ENCODE results near the gene BPGM.
A peak's percentile ranks its signal among the peaks of the same experiment; 100 is the strongest.
"Not testable (repeated sequence)": the region's sequence is repeated elsewhere in the genome, so short reads cannot be mapped to it uniquely, and the experiment has no call there.

The BPGM gene

DNA sequence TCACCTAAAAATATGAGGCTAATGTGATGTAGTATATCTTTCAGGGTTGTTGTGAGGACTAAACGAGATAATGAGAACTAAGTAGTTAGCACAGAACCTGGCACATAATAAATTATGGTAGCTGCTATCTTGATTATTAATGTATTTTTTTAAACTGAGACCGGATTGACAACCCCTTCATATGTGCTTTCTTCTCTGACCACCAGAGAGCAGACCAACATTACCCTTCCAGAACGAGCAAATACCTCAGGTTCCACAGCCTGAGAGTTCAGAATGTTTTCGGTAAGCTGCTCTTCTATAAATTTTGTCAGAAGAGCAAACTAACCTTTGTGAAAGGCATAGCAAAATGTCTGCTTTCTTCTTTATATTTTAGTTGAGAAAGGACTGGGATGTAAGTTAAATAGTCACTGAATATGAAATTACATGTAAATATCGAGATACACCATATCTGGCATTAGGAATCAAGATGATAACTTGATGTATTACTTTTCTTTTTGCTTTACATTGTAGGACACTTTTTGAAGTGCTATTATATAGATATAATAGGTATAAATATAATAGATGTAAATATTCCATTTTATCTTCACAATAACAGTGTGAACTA lies 13.6 kb upstream of the BPGM start:
- peak; percentile 40 for DNase-seq

- DNase-seq = peak; percentile 89
Observed at GRCh38 chr7:134636008-134636449, 10.6 kb upstream of the BPGM start.

DNA sequence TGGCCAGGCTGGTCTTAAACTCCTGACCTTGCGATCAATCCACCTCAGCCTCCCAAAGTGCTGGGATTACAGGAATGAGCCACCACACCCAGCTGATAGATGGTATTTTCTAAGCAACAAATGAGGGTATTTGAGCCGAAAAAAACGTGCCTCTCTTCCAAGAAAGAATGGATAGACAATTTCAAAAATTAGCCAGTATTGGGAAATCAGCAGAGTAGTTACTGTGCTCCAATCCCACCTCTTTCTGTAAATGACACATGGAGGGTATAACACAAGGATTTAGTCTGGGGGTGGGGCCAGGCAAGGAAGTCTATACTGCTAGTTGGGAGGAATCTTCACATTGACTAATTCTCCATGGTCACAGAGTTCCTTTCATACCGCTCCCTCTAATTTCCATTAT lies 9.2 kb upstream of the BPGM start:
- no peak for DNase-seq

DNA sequence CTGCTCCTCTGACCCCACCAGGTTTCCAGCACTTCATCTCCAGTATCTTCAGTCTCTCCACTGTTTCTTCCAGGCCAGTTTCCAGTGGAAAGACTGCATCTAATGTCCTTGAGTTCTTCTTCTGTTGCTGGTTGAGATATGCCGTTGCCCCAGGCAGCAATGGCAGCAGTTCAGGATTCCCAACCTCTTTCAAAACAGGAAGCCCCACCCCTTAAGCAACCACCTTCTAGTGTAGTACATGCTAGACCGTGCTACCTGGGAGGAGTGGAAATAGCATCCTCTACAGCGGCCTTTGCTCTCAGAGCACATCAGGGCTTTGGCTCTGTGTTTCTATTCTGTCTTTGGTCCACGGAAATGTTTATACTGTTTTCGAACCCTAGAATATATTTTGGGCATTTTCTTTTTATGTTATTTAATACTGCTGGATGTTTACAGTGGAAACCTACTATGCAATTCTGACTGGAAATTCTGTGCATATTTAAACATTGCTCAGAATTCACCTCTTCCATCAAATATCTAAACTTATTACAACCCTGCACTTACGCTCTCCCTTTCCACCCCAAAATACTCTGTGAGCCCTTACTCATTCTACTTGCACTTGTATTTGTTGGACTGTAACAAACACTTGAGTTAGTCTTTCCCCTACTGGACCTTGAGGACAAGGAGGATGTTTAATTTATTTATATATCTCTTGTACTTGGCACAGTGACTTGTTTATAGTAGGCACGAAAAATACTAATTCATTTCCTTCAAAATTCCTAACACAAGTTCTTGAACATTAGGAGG lies 8.5 kb upstream of the BPGM start:
- DNase-seq = no peak

DNA sequence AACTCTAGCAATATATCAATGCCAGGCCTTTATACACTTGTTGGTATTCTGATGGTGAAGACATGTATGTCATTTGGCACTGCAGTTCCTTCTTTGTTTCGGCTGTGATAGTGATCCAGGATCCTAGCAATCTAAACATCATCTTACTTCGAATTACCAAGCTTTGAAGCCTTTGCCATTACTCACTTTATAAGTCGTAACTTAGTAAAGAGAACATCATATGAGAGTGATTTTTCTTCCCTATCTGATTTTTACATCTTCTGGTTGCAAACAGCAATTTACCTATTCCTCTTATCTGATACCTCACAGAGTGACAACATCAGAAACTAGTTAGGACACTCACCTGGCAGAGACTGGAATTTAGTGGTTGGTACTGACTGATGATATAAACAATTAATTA lies 7.6 kb upstream of the BPGM start:
- no peak for DNase-seq

DNA sequence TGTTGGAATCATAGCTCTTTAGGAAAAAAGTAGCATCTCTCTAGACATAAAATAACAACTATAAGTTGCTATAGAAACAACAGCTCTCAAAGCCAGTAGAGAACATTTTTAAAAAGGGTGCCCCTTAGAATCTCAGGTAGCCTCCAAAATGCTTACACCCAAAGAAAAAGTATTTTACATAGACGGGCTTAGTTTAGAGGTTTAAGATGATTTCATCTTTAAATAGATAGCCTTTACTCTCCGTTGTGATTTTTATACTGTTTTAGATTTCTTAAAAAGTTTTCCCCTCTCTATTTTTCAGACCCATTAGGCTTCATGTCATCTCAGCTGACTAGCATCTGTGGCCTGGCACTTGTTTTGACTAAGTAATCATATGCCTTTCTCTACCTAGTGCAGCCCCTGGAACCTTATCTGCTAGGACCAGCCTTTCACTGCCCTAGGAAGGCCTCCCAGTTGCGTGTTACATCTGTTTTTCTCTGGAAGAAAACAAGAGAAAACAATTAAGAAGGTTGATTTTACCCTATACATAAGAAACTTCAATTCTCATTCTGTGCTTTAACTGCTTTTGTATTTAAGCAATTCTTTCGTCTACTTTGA lies 6.9 kb upstream of the BPGM start:
- DNase-seq = no peak

- no peak for DNase-seq
Observed at GRCh38 chr7:134640842-134641715, 5.6 kb upstream of the BPGM start.

GRCh38 chr7:134641981-134642380 lies 4.7 kb upstream of the BPGM start:
- DNase-seq = not testable (repeated sequence)

GRCh38 chr7:134643131-134643530 lies 3.5 kb upstream of the BPGM start:
- no peak for DNase-seq

- no peak for DNase-seq
Observed at GRCh38 chr7:134645478-134645877, 1.2 kb upstream of the BPGM start.

- DNase-seq = peak; percentile 23
Observed at GRCh38 chr7:134645935-134646334, 718 bp upstream of the BPGM start.

- DNase-seq = no peak
Observed at GRCh38 chr7:134648456-134648855, 1.8 kb downstream of the BPGM start.

DNA sequence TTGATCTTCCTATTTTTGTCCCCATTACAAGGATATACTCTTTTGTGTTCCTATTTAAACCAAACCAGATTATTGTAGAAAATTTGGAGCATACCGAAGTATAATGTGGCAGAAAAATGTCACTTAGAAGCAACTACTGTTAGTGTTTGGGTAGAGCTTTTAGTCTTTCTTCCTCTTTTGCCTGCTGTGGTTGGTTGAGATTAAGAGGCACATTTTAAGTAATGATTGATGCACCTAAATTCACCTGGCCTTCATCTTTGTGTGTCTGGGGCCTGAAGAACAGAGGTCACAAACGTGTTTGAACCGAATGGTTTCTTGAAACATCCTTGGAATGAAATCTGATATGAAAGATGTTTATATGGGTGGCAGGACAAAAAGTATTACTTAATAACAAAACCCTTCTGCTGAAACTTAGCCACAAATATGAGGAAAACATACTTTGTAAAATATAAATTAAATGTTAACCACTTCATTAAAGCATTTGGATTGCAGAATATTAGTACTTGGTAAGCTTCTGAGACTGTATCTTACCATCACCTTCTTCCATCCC lies 2.6 kb downstream of the BPGM start:
- DNase-seq = no peak

DNA sequence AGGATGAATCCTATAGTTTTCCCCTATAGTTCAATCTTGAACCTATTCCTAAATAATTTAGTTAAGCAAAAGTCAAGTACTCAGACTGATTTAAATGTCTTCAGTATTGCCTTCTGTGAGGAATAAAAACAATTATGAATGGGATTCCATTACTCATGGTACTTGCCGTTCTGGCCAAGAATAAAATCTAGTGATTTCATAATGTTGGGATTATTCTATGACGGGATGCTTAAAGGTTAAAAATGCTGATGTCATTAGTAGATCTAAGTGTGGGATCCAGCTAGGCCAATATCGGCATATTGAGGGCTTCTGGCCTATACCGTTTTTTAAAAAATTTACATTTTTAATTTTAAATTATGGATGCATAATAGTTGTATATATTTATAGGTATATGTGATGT lies 5.3 kb downstream of the BPGM start:
- DNase-seq = no peak

DNA sequence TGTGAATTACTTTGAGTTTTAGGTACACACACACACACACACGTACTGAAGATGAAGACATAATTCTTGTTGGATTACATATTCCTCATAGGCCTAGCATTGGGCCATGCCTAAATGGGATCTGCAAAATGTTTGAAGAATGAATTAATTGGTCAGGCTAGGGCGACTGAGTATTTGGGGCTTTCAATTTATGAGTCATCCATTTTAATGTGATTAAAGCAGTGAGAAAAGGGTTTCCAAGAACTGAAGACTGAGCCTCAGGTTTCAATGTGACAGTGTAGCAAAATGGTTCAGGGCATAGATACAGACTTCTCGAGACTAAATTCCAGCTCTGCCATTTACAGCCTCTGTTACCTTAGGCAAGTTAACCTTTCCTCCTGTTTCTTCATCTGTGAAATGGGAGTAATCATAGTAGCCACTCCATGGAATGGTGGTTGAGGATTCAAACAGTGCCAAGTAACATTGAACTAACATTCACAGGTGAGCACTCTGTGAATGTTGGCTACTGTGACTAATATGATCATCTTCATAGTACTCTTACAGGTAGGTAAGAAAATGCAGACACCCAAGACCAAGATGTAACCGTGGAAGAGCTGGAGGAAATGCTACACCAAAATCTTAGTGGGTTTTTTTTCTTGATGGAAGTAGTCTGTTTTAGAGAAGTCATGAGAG lies 7.6 kb downstream of the BPGM start:
- no peak for DNase-seq

GRCh38 chr7:134657526-134657925 lies 10.9 kb downstream of the BPGM start:
- DNase-seq = no peak

DNA sequence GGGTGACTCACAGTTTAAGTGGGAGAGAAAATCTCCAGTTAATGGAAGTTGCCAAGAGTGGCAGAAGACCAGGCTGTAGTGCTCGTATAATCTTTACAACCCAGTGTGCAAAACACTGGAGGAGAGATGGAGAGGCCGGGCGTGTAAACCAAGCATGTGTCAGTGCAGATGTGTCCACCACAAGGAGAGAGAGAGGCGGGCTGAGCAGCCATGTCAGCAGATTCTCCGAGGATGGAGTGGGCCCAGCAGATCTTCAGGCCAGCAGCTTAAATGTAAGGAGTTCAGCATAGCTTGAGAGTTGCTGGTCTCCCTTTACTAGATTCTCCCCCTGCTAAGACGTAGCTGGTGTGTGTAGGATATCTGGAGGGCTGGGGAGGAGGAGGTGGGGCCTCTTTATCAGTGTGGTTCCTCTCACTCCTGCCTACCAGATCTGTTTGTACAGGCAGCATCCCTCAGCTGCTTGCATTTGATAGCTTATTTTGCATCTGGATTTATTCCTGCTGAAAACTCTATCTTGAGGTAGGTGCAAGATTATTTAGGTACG lies 13.7 kb downstream of the BPGM start:
- DNase-seq = no peak

- no peak for DNase-seq
Observed at GRCh38 chr7:134660961-134661376, 14.3 kb downstream of the BPGM start.

DNA sequence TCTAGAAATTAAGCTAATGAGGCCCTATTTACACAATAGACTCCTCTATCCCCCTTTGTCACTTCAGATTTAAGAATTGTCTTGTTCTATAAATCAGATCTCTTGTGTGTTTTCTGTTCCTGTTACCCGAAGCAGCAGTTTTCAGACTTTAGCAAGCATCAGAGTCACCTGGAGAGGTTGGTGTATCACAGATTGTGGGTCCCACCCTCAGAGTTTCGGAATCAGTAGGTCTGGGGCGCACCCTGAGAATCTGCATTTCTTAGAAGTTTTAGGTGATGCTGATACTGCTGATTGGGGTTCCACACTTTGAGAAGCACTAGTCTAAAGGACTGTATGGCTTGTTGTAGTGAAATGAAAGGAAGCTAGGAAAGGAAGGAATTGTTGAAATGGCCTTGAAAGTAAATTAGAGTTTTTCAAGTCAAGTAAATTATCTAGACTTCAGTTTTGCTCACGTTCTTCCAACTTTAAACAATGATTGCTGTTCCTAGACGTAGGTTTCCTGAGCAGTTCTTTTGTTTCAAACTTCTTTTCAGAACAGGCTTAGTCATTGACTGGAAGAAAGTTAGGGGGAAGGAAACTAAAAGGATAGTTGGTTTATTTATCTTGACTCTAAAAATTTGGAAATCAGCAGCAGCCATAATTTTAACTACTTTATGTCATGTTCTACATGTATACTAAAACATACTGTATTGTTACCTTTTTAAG lies 15.7 kb downstream of the BPGM start:
- no peak for DNase-seq

GRCh38 chr7:134662871-134663205 lies 16.2 kb downstream of the BPGM start:
- DNase-seq = no peak

DNA sequence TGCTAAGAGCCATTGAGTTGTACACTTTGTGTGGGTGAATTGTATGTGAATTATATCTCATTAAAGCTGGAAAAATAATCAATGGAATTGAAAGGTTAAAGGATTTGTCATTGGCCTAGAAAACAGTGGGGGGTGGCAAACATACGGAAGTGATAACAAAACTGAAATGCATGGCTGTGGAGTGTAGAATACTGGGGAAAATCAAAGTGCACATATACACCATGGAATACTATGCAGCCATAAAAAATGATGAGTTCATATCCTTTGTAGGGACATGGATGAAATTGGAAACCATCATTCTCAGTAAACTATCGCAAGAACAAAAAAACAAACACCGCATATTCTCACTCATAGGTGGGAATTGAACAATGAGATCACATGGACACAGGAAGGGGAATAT lies 18.4 kb downstream of the BPGM start:
- not testable (repeated sequence) for DNase-seq

- DNase-seq = no peak
Observed at GRCh38 chr7:134667899-134668298, 21.2 kb downstream of the BPGM start.

Measured in inflammatory macrophage treated with lipopolysaccharide for 4 hours (primary cell).